CD4-positive, alpha-beta T cell treated with Interleukin-21 for 1 hour (primary cell): ENCODE data around the gene IFNA17.
"Not testable (repeated sequence)": the region's sequence is repeated elsewhere in the genome, so short reads cannot be mapped to it uniquely, and the experiment has no call there.

Experiments
- DNase-seq: peaks from one replicate; pipeline ENCODE4 v3.0.0-alpha.2; 2020

Gene IFNA17

GRCh38 chr9:21210311-21210710 is 17.7 kb downstream of the IFNA17 start:
- no peak for DNase-seq

DNA sequence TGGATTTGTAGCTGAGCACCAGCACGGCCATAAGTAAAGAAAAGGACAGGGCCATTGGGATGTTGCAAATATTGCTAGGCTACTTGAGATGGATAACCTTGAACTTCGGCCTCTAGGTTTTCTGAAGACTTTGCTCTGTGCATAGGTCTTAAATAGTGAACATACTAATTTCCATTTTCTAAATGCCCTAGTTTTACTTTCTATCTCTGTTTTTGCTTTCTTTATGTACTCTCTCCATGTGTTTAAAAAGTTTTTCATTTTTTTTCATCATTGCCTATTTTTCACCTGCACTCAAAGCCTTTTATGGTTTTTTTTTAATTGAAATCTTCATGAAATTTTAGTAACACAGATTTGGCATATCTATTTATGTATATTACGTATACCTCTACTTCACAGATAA is 21.0 kb downstream of the IFNA17 start, which contains the start of gene IFNA10:
Gene IFNA10 (minus strand): TSS at position 101 of the 400 bp plus-strand sequence. CDS start 46 bp downstream, at position 55.
- not testable (repeated sequence) for DNase-seq

- DNase-seq, result no peak
These were observed 22.8 kb downstream of the IFNA17 start for GRCh38 chr9:21205204-21205603.

DNA sequence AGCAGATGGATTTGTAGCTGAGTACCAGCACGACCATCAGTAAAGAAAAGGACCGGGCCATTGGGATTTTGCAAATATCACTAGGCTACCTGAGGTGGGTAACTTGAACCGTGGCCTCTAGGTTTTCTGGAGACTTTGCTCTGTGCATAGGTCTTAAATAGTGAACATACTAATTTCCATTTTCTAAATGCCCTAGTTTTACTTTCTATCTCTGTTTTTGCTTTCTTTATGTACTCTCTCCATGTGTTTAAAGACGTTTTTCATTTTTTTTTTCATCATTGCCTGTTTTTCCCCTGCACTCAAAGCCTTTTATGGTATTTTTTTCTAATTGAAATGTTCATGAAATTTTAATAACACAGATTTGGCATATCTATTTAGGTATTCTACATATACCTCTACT is 25.9 kb downstream of the IFNA17 start, which contains the start of gene IFNA7:
Gene IFNA7 (minus strand): TSS at position 101 of the 400 bp plus-strand sequence. CDS start 40 bp downstream, at position 61.
- DNase-seq, result not testable (repeated sequence)

- peak; percentile 71 for DNase-seq
These were observed 32.9 kb downstream of the IFNA17 start for GRCh38 chr9:21194867-21195776.

- DNase-seq, result not testable (repeated sequence)
These were observed 40.5 kb downstream of the IFNA17 start, which contains the start of gene IFNA4 for GRCh38 chr9:21187487-21187886. IFNA4 (minus strand) TSS chr9:21187587; CDS start chr9:21187531, 56 bp downstream.

DNA sequence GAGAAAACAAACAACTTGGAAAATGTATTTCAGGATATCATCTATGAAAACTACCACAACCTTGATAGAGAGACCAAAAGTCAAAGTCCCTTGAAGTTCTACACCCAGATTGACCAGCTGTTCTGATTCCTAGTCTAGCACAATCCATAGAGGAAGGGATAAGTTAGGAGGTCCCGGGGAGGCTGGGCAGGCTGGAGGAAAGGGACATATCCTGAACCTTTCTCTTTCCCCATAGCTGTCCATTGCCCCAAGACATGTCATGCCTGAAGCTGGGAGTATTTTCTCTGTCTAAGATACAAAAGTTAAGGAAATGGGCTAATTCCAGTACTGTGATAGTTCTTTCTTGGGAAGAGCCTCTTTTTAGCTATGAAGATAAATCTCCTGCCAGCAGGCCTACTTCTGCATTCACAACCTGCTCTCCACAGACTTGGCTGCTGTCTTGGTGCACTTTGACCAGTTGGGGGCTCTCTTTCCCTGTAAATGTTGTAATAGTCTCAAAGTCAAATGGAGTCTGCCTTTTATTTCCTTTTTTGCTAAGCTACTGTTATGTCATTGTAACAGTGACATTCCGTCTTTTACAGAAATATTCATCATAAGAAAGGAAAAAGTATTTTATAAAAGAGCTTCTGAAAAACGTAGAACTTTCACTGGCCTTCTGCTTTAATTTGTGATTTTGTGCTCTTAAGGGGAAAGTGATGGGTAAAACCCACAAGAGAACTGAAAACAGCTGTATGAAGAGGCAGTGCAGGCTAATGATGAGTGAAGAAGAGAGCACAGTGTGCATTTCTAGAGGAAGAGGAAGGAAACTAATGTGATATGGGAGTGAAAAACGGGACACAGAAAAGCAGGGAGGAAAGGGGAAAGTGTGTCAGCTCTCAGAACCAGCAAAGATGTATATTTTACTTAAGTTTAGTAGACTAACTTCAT is 44.9 kb downstream of the IFNA17 start:
- peak; percentile 59 for DNase-seq
